SK-N-SH treated with all-trans-retinoic acid at 6 μM for 48 hours (cell line): Measurements from ENCODE around the gene SMG5.

Experiments
- ATAC-seq: fragments of 200-7000 bp; cut with Tn5 transposase; 3 replicates; pipeline ENCODE4 v1.9.1; 2020; ENCODE audit warnings: mild to moderate bottlenecking, moderate library complexity
- ARNTL ChIP-seq: fragments of 450-650 bp; formaldehyde crosslinking; IDR thresholded peaks from 2 replicates; pipeline ENCODE4 v1.5.0; 2020; ENCODE audit warnings: low read depth, mild to moderate bottlenecking, moderate library complexity, borderline replicate concordance
- BACH2 ChIP-seq: fragments of 250-450 bp; sonication (Bioruptor Pico); IDR thresholded peaks from 2 replicates; pipeline ENCODE4 v1.9.0; 2021; ENCODE audit warnings: mild to moderate bottlenecking, borderline replicate concordance
- CSDC2 ChIP-seq: fragments of 250-450 bp; sonication (Bioruptor Pico); IDR thresholded peaks from 2 replicates; pipeline ENCODE4 v1.5.0; 2020; ENCODE audit warnings: mild to moderate bottlenecking, moderate library complexity
- ESRRG ChIP-seq: fragments of 250-450 bp; sonication (Bioruptor Pico); IDR thresholded peaks from 2 replicates; pipeline ENCODE4 v1.6.1; 2021; ENCODE audit warnings: mild to moderate bottlenecking
- GLIS3 ChIP-seq: fragments of 250-450 bp; sonication (Bioruptor Pico); IDR thresholded peaks from 2 replicates; pipeline ENCODE4 v1.5.0; 2020; ENCODE audit warnings: mild to moderate bottlenecking, moderate library complexity
- OSR1 ChIP-seq: fragments of 250-450 bp; sonication (Bioruptor Pico); IDR thresholded peaks from 2 replicates; pipeline ENCODE4 v1.8.0; 2022; ENCODE audit warnings: moderate library complexity, mild to moderate bottlenecking, inconsistent platforms
- PPARA ChIP-seq: fragments of 250-450 bp; sonication (Bioruptor Pico); IDR thresholded peaks from 2 replicates; pipeline ENCODE4 v1.5.0; 2020; ENCODE audit warnings: mild to moderate bottlenecking, borderline replicate concordance
- RARB ChIP-seq: fragments of 250-450 bp; sonication (Bioruptor Pico); IDR thresholded peaks from 2 replicates; pipeline ENCODE4 v1.8.0; 2021; ENCODE audit warnings: mild to moderate bottlenecking, moderate library complexity
- SNAI2 ChIP-seq: fragments of 250-450 bp; sonication (Bioruptor Pico); IDR thresholded peaks from 2 replicates; pipeline ENCODE4 v1.5.0; 2020; ENCODE audit warnings: mild to moderate bottlenecking, moderate library complexity
- TCF4 ChIP-seq: fragments of 250-450 bp; sonication (Bioruptor Pico); IDR thresholded peaks from 2 replicates; pipeline ENCODE4 v1.8.0; 2021; ENCODE audit warnings: mild to moderate bottlenecking, moderate library complexity, borderline replicate concordance
- TOX ChIP-seq: fragments of 250-450 bp; sonication (Bioruptor Pico); IDR thresholded peaks from 2 replicates; pipeline ENCODE4 v1.8.0; 2021; ENCODE audit warnings: mild to moderate bottlenecking, moderate library complexity, borderline replicate concordance
- ZC3H10 ChIP-seq: fragments of 250-450 bp; sonication (Bioruptor Pico); IDR thresholded peaks from 2 replicates; pipeline ENCODE4 v1.5.1; 2021; ENCODE audit warnings: mild to moderate bottlenecking, moderate library complexity
- ZFP3 ChIP-seq: fragments of 250-450 bp; sonication (Bioruptor Pico); IDR thresholded peaks from 2 replicates; pipeline ENCODE4 v1.5.0; 2020; ENCODE audit warnings: mild to moderate bottlenecking, moderate library complexity
- ZFP30 ChIP-seq: fragments of 450-650 bp; formaldehyde crosslinking; IDR thresholded peaks from 2 replicates; pipeline ENCODE4 v1.5.0; 2022; ENCODE audit warnings: mild to moderate bottlenecking, moderate library complexity
- ZNF565 ChIP-seq: fragments of 450-650 bp; formaldehyde crosslinking; conservative IDR thresholded peaks from 2 replicates; pipeline ENCODE4 v1.5.0; 2020; ENCODE audit warnings: low read depth, mild to moderate bottlenecking, moderate library complexity
- ZNF8 ChIP-seq: fragments of 450-650 bp; formaldehyde crosslinking; IDR thresholded peaks from 2 replicates; pipeline ENCODE4 v1.5.0; 2020; ENCODE audit warnings: mild to moderate bottlenecking, moderate library complexity
- TF ChIP-seq, protein P1 (sequence below): fragments of 250-450 bp; sonication (Bioruptor Pico); IDR thresholded peaks from 2 replicates; pipeline ENCODE4 v1.8.0; 2020; ENCODE audit warnings: mild to moderate bottlenecking, moderate library complexity, borderline replicate concordance
- TF ChIP-seq, protein P2 (sequence below): fragments of 250-450 bp; sonication (Bioruptor Pico); IDR thresholded peaks from 2 replicates; pipeline ENCODE4 v1.5.1; 2021; ENCODE audit warnings: mild to moderate bottlenecking, moderate library complexity
- TF ChIP-seq, protein P3 (sequence below): fragments of 250-450 bp; sonication (Bioruptor Pico); IDR thresholded peaks from 2 replicates; pipeline ENCODE4 v1.5.0; 2020; ENCODE audit warnings: mild to moderate bottlenecking, moderate library complexity
- TF ChIP-seq, protein P4 (sequence below): fragments of 250-450 bp; sonication (Bioruptor Pico); IDR thresholded peaks from 2 replicates; pipeline ENCODE4 v1.5.1; 2020; ENCODE audit warnings: low read depth, mild to moderate bottlenecking, moderate library complexity
- TF ChIP-seq, protein P5 (sequence below): fragments of 250-450 bp; sonication (Bioruptor Pico); IDR thresholded peaks from 2 replicates; pipeline ENCODE4 v1.8.0; 2021; ENCODE audit warnings: low read depth, mild to moderate bottlenecking, moderate library complexity, borderline replicate concordance

The SMG5 gene

DNA sequence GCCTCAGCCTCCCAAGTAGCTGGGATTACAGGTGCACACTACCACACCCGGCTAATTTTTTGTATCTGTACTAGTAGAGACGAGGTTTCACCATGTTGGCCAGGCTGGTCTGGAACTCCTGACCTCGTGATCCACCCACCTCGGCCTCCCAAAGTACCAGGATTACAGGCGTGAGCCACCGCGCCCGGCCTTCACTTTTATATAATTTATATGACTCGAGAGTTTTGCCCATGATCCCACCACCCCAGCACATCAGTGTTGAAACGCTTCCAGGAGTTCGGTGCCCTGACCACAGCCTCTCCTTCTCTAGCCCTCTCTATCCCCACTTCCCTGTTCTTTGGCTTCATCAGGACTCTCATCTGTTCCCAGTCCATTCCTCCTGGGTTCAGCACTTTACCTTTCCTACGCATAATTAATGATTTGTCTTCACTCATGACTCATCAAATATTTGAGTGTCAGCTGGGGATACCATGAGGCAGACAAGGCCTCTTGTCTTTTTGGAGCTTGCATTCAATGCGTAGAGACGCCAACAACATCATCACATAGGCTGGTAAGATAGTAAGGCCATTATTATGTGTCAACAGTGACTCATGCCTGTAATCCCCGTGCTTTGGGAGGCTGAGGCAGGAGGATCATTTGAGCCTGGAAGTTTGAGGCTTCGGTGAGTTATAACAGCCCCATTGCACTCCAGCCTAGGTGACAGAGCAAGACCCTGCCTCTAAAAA, 68.4 kb downstream of the SMG5 start:
- TF ChIP-seq, protein P1, sequence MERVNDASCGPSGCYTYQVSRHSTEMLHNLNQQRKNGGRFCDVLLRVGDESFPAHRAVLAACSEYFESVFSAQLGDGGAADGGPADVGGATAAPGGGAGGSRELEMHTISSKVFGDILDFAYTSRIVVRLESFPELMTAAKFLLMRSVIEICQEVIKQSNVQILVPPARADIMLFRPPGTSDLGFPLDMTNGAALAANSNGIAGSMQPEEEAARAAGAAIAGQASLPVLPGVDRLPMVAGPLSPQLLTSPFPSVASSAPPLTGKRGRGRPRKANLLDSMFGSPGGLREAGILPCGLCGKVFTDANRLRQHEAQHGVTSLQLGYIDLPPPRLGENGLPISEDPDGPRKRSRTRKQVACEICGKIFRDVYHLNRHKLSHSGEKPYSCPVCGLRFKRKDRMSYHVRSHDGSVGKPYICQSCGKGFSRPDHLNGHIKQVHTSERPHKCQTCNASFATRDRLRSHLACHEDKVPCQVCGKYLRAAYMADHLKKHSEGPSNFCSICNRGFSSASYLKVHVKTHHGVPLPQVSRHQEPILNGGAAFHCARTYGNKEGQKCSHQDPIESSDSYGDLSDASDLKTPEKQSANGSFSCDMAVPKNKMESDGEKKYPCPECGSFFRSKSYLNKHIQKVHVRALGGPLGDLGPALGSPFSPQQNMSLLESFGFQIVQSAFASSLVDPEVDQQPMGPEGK (CRISPR knock-in tag), result no peak
- TF ChIP-seq TOX (CRISPR knock-in tag), result peak; percentile 79; the same call in 1 of the 2 replicates
- TF ChIP-seq, all 23 proteins: peak for 1
- ATAC-seq, result peak; percentile 14

DNA sequence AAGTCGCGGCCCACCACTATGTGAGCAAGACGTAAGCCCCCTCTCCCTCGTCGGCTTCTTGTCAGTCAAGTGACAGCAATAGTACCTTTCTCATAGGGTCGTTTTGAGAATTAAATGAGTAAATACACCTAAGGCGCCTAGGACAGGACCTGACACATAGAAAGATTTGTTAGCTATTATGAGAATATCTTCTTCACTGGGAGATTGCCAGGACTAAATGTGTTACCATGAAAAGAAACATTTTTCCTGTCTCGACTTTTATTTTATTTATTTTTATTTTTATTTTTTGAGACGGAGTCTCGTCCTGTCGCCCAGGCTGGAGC, 69.0 kb downstream of the SMG5 start:
- no peak for ATAC-seq
- TF ChIP-seq BACH2 (CRISPR knock-in tag), result no peak
- TF ChIP-seq CSDC2 (CRISPR knock-in tag), result no peak
- TF ChIP-seq, protein P2, sequence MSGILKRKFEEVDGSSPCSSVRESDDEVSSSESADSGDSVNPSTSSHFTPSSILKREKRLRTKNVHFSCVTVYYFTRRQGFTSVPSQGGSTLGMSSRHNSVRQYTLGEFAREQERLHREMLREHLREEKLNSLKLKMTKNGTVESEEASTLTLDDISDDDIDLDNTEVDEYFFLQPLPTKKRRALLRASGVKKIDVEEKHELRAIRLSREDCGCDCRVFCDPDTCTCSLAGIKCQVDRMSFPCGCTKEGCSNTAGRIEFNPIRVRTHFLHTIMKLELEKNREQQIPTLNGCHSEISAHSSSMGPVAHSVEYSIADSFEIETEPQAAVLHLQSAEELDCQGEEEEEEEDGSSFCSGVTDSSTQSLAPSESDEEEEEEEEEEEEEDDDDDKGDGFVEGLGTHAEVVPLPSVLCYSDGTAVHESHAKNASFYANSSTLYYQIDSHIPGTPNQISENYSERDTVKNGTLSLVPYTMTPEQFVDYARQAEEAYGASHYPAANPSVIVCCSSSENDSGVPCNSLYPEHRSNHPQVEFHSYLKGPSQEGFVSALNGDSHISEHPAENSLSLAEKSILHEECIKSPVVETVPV (CRISPR knock-in tag), result no peak
- no peak for TF ChIP-seq ZFP3 (CRISPR knock-in tag)
- TF ChIP-seq, protein P3, sequence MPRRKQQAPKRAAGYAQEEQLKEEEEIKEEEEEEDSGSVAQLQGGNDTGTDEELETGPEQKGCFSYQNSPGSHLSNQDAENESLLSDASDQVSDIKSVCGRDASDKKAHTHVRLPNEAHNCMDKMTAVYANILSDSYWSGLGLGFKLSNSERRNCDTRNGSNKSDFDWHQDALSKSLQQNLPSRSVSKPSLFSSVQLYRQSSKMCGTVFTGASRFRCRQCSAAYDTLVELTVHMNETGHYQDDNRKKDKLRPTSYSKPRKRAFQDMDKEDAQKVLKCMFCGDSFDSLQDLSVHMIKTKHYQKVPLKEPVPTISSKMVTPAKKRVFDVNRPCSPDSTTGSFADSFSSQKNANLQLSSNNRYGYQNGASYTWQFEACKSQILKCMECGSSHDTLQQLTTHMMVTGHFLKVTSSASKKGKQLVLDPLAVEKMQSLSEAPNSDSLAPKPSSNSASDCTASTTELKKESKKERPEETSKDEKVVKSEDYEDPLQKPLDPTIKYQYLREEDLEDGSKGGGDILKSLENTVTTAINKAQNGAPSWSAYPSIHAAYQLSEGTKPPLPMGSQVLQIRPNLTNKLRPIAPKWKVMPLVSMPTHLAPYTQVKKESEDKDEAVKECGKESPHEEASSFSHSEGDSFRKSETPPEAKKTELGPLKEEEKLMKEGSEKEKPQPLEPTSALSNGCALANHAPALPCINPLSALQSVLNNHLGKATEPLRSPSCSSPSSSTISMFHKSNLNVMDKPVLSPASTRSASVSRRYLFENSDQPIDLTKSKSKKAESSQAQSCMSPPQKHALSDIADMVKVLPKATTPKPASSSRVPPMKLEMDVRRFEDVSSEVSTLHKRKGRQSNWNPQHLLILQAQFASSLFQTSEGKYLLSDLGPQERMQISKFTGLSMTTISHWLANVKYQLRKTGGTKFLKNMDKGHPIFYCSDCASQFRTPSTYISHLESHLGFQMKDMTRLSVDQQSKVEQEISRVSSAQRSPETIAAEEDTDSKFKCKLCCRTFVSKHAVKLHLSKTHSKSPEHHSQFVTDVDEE (CRISPR knock-in tag), result no peak
- TF ChIP-seq GLIS3 (CRISPR knock-in tag), result no peak
- TF ChIP-seq, protein P1 (CRISPR knock-in tag), result no peak
- TF ChIP-seq SNAI2, result no peak
- TF ChIP-seq, protein P4, sequence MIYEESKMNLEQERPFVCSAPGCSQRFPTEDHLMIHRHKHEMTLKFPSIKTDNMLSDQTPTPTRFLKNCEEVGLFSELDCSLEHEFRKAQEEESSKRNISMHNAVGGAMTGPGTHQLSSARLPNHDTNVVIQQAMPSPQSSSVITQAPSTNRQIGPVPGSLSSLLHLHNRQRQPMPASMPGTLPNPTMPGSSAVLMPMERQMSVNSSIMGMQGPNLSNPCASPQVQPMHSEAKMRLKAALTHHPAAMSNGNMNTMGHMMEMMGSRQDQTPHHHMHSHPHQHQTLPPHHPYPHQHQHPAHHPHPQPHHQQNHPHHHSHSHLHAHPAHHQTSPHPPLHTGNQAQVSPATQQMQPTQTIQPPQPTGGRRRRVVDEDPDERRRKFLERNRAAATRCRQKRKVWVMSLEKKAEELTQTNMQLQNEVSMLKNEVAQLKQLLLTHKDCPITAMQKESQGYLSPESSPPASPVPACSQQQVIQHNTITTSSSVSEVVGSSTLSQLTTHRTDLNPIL (CRISPR knock-in tag), result no peak
- TF ChIP-seq OSR1 (CRISPR knock-in tag), result no peak
- no peak for TF ChIP-seq RARB (CRISPR knock-in tag)
- no peak for TF ChIP-seq ZNF8 (CRISPR knock-in tag)
- TF ChIP-seq, all 23 proteins: peak for 0

DNA sequence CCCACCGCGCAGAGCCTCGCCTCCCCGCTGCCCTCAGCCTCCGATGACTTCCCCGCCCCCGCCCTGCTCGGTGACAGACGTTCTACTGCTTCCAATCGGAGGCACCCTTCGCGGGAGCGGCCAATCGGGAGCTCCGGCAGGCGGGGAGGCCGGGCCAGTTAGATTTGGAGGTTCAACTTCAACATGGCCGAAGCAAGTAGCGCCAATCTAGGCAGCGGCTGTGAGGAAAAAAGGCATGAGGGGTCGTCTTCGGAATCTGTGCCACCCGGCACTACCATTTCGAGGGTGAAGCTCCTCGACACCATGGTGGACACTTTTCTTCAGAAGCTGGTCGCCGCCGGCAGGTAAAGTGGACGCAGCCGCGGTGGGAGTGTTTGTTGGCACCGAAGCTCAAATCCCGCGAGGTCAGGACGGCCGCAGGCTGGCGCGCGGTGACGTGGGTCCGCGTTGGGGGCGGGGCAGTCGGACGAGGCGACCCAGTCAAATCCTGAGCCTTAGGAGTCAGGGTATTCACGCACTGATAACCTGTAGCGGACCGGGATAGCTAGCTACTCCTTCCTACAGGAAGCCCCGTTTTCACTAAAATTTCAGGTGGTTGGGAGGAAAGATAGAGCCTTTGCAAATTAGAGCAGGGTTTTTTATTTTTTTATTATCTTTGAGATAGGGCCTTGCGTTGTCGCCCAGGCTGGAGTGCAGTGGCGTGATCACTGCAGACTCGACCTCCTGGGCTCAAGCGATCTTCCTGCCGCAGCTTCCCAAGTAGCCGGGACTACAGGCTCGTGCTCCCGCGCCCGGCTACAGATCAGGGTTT, 69.6 kb downstream of the SMG5 start, which contains the start of gene PMF1:
Gene PMF1 (plus strand): TSS at position 175 of the 811 bp plus-strand sequence. CDS start 9 bp downstream, at position 184.
- ATAC-seq, result peak; percentile 96
- TF ChIP-seq BACH2 (CRISPR knock-in tag) (no peak), GLIS3 (CRISPR knock-in tag) (no peak), TCF4 (no peak), ZNF565 (CRISPR knock-in tag) (no peak), SNAI2 (no peak), ZC3H10 (no peak), ARNTL (CRISPR knock-in tag) (no peak), PPARA (no peak), ZFP3 (CRISPR knock-in tag) (no peak), RARB (CRISPR knock-in tag) (no peak), ZNF8 (CRISPR knock-in tag) (no peak), ESRRG (no peak), ZFP30 (CRISPR knock-in tag) (no peak)
- TF ChIP-seq, protein P1 (CRISPR knock-in tag), result no peak
- TF ChIP-seq, protein P5, sequence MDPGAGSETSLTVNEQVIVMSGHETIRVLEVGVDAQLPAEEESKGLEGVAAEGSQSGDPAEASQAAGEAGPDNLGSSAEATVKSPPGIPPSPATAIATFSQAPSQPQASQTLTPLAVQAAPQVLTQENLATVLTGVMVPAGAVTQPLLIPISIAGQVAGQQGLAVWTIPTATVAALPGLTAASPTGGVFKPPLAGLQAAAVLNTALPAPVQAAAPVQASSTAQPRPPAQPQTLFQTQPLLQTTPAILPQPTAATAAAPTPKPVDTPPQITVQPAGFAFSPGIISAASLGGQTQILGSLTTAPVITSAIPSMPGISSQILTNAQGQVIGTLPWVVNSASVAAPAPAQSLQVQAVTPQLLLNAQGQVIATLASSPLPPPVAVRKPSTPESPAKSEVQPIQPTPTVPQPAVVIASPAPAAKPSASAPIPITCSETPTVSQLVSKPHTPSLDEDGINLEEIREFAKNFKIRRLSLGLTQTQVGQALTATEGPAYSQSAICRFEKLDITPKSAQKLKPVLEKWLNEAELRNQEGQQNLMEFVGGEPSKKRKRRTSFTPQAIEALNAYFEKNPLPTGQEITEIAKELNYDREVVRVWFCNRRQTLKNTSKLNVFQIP (CRISPR knock-in tag), result no peak
- TF ChIP-seq, protein P4 (CRISPR knock-in tag), result no peak
